ENCODE results near the gene MRPL4.
"Not testable (repeated sequence)": the region's sequence is repeated elsewhere in the genome, so short reads cannot be mapped to it uniquely, and the experiment has no call there.

MRPL4 gene

DNA sequence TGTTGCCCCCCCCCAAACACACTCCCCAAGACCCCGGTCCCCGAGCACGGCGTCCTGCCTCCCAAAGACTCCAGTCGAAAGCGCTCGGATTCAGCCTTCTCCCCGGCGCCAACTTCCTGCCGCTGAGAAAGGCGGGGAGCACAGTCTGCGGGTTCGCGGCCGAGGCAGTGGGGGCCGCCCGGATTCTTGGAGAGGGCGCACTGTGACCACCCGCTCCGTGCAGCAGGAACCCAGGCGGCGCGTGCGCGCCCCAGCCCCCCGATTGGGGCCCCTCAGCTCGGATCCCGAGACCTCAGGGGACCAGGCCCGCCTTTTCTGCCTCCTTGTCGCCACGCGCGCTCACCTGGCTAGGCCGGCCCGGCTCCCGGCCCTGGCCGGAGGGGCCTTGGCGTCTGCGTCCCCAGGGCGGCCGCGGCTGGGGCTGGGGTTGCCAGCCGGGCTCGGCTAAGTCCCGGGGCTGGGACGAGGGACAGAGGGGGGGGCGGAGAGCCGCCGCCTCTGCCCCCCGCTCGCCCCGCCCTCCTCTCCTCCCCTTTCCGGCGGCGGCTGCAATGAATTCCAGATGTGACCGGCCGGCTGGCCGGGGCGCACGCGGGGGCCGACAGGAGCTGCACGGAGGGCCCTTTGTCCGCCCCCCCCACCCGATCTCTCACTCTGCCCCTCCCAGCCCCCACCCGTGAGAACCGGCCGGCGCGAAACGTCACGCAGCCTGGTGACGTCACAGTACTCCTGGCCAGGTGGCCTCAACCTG is 21.0 kb upstream of the MRPL4 start, which contains the start of gene S1PR2:
Gene S1PR2 (minus strand): TSS at position 471 of the 751 bp plus-strand sequence. CDS start 6,426 bp downstream, outside the sequence.
- DNase-seq, result peak; percentile 57

DNA sequence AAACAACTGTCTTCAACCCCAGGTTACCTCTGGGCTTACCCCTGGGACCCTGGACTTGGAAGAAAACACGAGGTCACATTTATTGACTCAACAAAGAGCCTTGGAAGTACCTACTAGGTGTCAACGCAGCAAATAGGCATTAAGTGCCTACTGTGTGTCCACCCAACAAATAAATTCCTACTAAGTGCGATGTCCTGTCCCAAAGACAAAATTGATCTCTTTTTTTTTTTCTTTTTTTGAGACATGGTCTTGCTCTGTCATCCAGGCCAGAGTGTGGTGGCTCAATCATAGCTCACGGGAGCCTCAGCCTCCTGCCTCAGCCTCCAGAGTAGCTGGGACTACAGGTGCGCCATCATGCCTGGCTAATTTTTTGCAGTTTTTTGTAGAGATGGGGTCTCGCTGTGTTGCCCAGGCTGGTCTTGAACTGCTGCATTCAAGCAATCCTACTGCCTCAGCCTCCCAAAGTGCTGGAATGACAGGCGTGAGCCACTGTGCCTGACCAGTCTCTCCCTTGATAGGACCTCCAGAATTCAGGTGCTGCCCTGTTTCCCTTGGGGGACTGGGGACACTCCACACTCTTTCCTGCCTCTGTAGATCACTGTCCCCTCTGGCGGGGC is 20.3 kb upstream of the MRPL4 start:
- DNase-seq, result no peak

DNA sequence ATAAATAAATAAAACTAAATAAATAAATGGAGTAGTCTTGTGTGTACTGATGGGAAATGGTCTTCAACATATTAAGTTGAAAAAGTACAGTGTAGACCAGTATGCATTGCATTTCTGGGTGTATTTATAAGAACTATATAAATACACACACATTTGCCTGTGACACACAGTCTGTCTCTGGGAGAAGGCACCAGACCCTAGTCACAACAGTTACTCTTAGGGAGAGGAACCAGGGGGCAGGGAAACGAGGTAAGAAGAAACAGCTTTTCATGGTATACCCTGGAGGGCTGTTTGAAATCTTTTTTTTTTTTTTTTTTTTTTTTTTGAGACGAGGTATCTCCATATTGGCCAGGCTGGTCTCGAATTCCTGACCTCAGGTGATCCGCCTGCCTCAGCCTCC is 18.1 kb upstream of the MRPL4 start:
- no peak for DNase-seq

DNA sequence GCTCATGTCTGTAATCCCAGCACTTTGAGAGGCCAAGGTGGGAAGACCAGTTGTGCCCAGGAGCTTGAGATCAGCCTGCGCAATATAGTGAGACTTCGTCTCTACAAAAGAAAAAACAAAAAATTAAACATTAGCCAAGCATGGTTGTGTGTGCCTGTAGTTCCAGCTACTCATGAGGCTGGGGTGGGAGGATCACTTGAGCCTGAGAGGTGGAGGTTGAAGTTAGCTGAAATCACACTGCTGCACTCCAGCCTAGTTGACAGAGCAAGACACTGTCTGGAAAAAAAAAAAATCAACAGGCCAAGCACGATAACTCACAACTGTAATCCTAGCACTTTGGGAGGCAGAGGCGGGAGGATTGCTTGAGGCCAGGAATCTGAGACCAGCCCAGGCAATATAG is 17.0 kb upstream of the MRPL4 start:
- DNase-seq, result no peak

DNA sequence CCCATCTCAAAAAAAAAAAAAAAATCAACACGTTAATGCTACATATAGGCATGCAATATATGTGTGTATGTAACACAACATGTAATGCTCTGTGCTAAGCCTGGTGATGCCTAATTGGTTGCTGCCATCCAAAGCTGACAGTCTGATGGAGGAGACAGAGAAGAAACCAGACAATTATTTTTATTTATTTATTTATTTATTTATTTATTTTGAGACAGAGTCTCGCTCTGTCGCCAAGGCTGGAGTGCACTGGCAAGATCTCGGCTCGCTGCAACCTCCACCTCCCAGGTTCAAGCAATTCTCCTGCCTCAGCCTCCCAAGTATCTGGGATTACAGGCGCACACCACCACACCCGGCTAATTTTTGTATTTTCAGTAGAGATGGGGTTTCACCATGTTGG is 16.6 kb upstream of the MRPL4 start:
- DNase-seq, result not testable (repeated sequence)

DNA sequence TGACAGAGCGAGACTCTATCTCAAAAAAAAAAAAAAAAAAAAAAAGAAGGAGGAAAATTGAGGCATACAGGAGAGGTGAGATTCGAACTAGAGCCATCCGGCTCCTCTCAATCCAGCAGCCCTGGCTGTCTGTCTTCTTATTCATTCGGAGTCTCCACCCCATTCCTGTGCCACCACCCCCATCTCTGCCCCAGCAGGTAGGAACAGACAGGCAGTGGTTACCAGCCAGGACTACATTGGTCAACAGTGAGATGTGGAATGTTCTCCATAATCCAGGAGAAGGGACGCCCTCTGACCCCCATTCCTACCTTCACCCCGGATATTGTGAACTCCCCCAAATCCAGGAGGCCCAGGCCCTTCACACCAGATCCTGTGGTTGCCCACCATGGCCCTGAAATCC is 14.3 kb upstream of the MRPL4 start:
- DNase-seq, result no peak

DNA sequence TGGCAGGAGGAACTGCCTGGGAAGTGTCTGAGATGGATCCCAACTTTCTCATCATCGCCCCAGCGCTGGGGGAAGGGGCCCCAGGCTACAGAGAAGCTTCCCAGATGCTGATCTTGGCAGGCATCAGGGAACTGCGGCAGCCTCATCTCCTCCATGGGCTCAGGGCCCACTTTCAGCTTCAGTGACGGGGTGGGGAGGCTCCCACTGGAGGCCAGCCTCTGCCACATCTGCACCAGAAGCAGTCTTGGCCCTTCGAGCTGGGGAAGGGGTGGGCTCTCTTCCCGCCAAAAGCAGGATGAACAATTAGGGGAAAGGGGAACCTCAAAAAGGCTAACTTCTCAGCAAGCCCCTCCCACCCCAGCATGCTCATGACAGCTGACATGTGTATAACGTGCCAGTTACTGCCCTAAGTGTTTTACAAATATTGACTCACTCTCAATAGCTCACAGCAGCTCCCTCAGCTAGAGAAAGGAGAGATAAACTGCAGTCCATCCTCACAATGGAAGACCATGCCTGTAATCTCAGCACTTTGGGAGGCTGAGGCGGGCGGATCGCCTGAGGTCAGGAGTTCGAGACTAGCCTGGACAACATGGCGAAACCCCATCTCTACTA is 13.7 kb upstream of the MRPL4 start:
- no peak for DNase-seq

DNA sequence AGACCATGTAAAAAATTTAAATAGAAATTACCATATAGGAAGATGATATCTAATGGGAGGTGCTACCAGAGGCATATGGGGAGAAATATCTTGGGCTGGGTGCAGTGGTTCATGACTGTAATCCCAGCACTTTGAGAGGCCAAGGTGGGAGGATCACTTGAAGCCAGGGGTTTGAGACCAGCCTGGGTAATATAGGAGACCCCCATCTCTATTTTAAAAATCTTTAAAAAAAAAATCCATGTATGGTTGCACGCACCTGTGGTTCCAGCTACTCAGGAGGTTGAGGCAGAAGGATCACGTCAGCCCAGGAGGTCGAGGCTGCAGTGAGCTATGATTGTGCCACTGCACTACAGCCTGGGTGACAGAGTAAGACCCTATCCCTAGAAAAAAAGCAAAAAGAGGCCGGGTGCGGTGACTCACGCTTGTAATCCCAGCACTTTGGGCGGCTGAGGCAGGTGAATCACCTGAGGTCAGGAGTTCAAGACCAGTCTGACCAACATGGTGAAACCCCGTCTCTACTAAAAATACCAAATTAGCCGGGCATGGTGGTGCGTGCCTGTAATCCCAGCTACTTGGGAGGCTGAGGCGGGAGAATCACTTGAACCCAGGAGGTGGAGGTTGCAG is 10.1 kb upstream of the MRPL4 start:
- DNase-seq, result not testable (repeated sequence)

DNA sequence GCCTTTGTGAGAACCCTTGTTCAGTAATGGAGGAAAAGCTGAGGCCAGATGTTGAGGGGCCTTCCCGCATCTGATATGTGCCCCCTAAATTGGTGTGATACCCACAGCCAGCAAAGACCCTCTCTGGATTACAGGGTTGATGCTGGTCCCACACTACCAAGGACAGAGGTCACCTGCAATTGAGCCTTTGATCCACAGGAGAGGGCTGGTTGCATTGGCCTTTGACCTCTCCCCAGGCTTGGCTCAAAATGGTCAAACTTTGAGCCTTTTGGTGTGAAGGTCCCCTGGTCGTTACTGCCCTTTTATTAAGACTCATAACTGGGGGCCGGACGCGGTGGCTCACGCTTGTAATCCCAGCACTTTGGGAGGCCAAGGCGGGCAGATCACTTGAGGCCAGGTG is 8.4 kb upstream of the MRPL4 start:
- DNase-seq, result no peak

DNA sequence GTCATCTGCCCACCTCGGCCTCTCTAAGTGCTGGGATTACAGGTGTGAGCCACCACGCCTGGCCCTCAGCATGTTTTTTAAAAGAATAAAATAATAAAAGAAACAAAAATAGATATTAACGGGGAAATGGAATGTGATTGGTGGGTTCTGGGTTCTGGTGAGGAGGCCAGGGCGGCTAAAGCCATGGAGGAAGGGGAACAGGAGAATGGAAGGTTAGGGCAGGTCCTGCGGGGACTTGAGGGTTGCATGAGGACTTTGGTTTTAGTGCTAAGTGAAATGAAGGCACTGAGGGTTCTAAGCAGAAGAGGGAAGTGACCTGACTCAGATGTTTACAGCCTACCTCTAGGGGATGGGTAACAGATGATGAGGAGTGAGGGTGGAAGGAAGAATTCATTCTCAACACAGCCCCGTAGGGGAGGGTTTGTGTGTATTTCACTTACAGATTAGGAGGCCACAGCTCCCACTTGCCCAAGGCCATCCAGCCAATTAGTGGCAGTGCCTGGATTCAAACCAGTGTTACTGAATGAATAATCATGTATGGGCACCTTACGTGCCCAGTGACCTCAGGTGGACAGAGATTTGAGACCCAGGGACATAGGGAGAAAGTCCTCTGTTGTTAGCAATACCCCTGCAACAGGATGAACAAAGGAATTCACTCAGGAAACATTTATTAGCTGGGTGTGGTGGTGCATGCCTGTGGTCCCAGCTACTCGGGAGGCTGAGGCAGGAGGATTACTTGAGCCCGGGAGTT is 6.7 kb upstream of the MRPL4 start:
- no peak for DNase-seq

DNA sequence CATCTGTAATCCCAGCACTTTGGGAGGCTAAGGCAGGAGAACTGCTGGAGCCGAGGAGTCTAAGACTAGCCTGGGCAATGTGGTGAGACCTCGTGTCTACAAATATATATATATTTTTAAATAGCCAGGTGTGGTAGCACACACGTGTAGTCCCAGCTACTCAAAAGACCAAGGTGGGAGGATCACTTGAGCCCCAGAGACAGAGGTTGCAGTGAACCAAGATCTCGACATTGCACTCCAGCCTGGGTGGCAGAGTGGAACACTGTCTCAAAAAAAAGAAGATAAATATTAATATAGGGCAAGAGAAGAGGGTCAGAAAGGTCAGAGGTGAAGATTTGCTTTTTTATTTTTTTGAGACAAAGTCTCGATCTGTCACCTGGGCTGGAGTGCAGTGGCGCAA is 5.5 kb upstream of the MRPL4 start:
- DNase-seq, result no peak

DNA sequence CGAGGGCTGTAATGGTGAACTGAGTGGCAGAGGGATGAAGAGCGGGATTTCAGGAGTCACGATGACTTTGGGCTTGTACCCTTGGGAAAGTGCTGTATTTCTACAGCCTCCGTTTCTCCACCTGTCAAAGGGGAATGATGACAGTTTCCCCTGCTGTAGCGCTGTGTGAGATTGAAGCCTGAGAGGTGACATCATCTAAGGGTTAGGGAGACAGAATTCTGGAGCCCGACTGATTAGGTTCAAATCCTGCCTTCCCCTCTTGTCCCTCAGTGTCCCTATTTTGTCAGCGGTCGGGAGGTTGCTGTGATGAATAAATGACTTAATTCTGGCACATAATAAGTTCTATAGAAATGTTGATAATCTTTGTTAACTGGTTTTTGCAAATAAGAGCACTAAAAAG is 693 bp downstream of the MRPL4 start:
- DNase-seq, result no peak

DNA sequence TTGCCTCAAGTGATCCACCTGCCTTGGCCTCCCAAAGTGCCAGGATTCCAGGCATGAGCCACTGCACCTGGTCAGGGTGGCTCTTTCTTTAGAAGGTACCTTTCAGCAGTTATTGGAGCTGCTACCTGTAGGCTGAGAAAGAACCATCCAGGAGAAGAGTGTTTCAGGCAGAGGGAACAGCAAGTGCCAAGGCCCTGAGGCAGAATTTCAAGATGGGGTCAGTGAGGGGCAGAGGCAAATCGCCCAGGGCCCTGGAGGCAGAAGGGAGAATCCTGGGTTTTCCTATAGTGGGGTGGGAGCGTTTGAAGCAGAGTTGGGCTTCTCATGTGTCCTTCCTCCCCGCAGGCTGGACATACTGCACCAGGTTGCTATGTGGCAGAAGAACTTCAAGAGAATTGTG is 2.2 kb downstream of the MRPL4 start:
- DNase-seq, result no peak

DNA sequence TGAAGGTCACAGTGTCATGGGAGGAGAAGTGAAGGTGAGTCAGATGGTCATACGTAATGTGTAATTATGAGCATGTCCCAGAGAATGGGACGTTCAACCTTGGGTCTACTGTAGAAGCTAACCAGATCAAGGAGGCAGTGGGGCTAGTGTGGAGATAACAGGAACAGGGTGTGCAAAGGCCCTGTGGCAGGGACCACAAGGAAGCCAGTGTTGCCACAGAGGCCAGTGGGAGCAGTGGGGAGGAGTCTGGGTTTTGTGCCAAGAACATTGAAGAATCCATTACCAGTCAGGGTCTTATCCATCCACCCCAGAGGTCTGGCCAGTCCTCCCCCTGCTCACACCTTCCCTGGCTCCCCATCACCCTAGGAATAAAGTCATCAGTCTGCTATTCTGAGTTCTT is 3.3 kb downstream of the MRPL4 start:
- DNase-seq, result no peak

DNA sequence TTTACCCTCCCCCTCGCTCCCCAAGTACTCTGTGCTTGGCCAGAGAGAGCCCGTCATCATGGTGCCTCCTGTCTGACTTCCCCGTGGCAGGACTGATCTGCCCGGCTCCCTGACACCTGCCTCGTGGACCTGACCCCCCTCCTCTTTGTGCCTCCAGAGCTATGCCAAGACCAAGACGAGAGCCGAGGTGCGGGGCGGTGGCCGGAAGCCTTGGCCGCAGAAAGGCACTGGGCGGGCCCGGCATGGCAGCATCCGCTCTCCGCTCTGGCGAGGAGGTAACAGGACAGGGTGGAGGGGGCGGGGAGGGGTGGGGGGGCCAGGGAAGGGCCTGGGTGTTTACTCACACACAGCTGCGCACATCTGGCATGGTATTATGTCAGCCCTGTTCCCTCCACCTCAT is 4.5 kb downstream of the MRPL4 start:
- DNase-seq, result no peak

DNA sequence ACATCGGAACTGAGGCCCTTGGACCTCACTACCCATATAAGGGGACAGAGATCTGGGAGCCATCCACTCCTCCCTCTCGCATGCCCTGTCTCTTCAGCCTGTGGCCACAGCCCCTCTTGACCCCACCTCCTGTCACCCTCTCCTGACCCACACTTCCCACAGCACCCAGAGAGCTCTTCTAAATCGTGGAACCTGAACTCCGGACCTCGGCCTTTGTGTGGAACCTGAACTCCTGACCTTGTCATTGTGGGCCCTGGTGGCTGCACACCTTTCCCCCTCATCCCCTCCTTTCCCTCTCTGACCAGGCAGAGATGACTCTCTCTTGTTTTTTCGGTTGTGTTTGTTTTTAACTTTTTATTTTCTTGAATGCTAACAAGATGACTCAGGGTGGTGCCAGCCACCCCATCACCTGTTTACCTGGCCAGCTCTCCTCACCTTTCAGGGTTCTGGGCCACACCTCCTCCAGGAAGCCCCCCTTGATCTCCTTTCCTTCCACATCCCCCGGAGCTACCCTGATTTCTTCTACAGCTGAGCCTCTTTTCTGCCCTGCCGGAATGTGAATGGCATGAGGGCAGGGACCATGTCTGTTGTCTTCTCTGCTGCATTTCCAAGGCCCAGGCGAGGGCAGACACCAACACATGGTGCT is 5.1 kb downstream of the MRPL4 start:
- no peak for DNase-seq

DNA sequence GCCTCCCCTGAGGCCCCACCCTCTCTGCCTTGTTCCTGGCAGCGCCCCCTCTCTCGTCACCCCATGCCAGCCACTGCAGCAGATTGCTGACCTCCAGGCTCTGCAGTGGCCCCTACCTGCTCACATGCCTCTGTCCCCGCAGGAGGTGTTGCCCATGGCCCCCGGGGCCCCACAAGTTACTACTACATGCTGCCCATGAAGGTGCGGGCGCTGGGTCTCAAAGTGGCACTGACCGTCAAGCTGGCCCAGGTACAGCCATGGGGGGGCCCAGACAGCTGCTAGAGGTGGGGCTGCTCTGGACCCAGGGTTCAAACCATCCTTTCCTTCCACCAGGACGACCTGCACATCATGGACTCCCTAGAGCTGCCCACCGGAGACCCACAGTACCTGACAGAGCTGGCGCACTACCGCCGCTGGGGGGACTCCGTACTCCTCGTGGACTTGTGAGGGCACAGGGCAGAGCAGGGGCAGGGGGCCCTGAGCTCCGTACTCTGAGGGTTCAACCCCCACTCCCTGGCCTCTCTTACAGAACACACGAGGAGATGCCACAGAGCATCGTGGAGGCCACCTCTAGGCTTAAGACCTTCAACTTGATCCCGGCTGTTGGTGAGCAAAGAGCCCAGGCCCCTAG is 6.2 kb downstream of the MRPL4 start:
- DNase-seq, result no peak

DNA sequence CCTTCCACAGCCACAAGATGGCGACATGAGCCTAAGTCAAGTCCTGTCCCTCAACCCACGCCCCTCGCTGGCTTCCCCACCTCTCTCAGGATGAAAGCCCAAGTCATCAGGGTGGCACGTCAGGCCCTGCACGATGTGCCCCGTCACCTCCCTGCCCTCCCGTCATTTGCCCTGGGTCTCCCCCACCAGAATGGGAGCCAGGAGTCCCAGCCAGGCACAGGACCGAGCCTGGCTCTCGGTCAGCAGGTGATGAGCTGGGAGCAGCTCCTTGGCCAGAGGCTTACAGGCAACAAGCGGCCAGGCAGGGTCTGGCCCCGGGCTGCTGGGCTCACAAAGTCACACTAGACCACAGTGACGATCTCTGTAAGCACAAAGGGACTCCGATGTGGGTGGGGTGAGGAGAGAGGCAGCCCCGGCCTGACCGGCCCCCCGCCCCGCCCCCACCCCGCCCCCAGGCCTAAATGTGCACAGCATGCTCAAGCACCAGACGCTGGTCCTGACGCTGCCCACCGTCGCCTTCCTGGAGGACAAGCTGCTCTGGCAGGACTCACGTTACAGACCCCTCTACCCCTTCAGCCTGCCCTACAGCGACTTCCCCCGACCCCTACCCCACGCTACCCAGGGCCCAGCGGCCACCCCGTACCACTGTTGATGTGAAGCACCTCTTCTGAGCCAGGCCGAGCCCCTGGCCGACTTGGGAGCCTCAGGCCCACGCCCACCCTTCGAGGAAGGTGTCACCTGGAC is 7.3 kb downstream of the MRPL4 start:
- DNase-seq, result peak; percentile 92

DNA sequence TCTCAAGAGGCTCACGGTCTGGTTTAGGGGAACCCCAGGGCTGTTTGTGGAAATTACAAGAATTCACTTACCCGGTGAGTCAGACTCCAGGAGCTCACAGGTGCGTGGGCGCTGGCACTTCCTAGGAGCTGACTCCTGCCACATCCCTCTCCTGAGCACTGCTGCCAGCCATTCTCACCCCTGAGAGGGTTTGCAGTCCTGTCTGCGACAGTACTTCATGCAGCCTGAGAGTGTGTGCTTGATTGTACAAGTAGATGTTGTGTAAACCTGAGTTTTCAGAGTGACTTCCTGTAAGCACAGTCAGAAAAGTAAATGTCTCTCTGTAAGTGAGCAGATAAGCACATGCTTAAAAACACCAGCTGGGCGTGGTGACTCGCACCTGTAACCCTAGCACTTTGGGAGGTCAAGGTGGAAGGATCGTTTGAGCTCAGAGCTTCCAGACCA is 8.1 kb downstream of the MRPL4 start:
- DNase-seq, result peak; percentile 27

DNA sequence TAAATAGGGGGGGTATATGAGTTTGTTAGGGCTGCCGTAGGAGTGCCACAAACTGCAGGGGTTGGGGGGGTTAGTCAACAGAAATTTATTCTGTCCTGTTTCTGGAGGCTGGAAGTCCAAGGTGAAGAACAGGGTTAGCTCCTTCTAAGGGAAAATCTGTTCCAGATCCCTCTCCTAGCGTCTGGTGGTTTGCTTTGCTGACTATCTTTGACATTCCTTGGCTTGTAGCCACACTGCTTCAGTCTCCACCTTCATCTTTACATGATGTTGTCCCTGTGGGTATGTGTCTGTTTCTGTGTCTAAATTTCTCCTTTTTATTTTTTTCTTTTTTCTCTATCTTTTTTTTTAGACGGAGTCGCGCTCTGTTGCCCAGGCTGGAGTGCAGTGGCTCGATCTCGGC is 10.8 kb downstream of the MRPL4 start:
- DNase-seq, result no peak

DNA sequence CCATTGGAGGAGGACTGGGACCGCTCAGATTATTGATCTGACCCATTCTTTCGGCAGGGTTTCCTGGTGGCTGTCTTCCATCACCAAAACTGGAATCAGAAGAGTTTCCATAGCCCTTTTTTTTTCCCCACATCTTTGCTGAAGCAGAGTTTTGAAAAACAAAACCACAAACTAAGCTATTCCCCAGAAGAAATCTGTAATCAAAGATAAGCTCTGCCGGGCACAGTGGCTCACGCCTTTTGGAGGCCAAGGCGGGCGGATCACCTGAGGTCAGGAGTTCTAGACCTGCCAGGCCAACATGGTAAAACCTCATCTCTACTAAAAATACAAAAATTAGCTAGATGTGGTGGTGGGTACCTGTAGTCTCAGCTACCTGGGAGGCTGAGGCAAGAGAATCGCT is 14.7 kb downstream of the MRPL4 start:
- peak; percentile 44 for DNase-seq

Measured in hematopoietic multipotent progenitor cell treated with erythropoietin and hydrocortisone succinate and interleukin-3 and kit ligand, for 8 days (in vitro differentiated cells).